D341Med (cell line): ENCODE measurements around the gene RIPPLY3.
"Not testable (repeated sequence)": the region's sequence is repeated elsewhere in the genome, so short reads cannot be mapped to it uniquely, and the experiment has no call there.

Experiments
- DNase-seq: peaks from one replicate; pipeline ENCODE4 v3.0.0; 2012; ENCODE audit warnings: low spot score

The RIPPLY3 gene

GRCh38 chr21:37017951-37018679 is 11.6 kb downstream of the RIPPLY3 start:
- no peak for DNase-seq

- no peak for DNase-seq
These were observed 20.0 kb downstream of the RIPPLY3 start for GRCh38 chr21:37026499-37026898.

GRCh38 chr21:37028570-37028969 is 22.1 kb downstream of the RIPPLY3 start:
- DNase-seq = no peak

- no peak for DNase-seq
These were observed 24.4 kb downstream of the RIPPLY3 start for GRCh38 chr21:37030864-37031263.

- no peak for DNase-seq
These were observed 25.8 kb downstream of the RIPPLY3 start for GRCh38 chr21:37032293-37032692.

GRCh38 chr21:37032877-37033471 is 26.5 kb downstream of the RIPPLY3 start:
- DNase-seq = no peak

- DNase-seq = not testable (repeated sequence)
These were observed 27.9 kb downstream of the RIPPLY3 start for GRCh38 chr21:37034394-37034793.

- DNase-seq = no peak
These were observed 29.7 kb downstream of the RIPPLY3 start for GRCh38 chr21:37036177-37036576.

GRCh38 chr21:37039411-37040075 is 33.0 kb downstream of the RIPPLY3 start:
- DNase-seq = no peak

GRCh38 chr21:37040212-37040611 is 33.7 kb downstream of the RIPPLY3 start:
- DNase-seq = no peak

GRCh38 chr21:37041706-37042271 is 35.3 kb downstream of the RIPPLY3 start:
- peak; percentile 50 for DNase-seq

GRCh38 chr21:37043818-37044217 is 37.3 kb downstream of the RIPPLY3 start:
- no peak for DNase-seq

- DNase-seq = no peak
These were observed 38.1 kb downstream of the RIPPLY3 start for GRCh38 chr21:37044643-37045042.

GRCh38 chr21:37045149-37045548 is 38.6 kb downstream of the RIPPLY3 start:
- DNase-seq = no peak

GRCh38 chr21:37045556-37045955 is 39.1 kb downstream of the RIPPLY3 start:
- DNase-seq = no peak

- no peak for DNase-seq
These were observed 40.6 kb downstream of the RIPPLY3 start for GRCh38 chr21:37047079-37047478.

GRCh38 chr21:37049741-37050140 is 43.2 kb downstream of the RIPPLY3 start:
- DNase-seq = not testable (repeated sequence)

- no peak for DNase-seq
These were observed 48.9 kb downstream of the RIPPLY3 start for GRCh38 chr21:37055271-37055855.

- no peak for DNase-seq
These were observed 51.1 kb downstream of the RIPPLY3 start for GRCh38 chr21:37057614-37058013.

- no peak for DNase-seq
These were observed 51.8 kb downstream of the RIPPLY3 start for GRCh38 chr21:37058261-37058660.

GRCh38 chr21:37059181-37059580 is 52.7 kb downstream of the RIPPLY3 start:
- DNase-seq = no peak

- peak; percentile 57 for DNase-seq
These were observed 53.8 kb downstream of the RIPPLY3 start for GRCh38 chr21:37060296-37060695.
